Transverse colon (tissue), 3 donors: ENCODE data around the gene GPR15.

Experiments used
- CTCF ChIP-seq, 5 experiments: fragments of 200-600 bp in 3 of 5; fragments of 450-650 bp in 2 of 5; sonication (generic) in 3 of 5; IDR thresholded peaks; 1 replicate in 2 of 5; 2 replicates in 3 of 5; pipeline ENCODE4 v1.5.1; 2016 to 2017; ENCODE audit warnings: antibody characterized with exemption in 5 of 5, inconsistent platforms in 3 of 5, mild to moderate bottlenecking in 2 of 5, moderate library complexity in 1 of 5
- POLR2A ChIP-seq: fragments of 450-650 bp; IDR thresholded peaks from one replicate; pipeline ENCODE4 v1.6.1; 2016; ENCODE audit warnings: antibody characterized with exemption, mild to moderate bottlenecking, moderate library complexity

- TF ChIP-seq POLR2A: no peak
- no peak for TF ChIP-seq CTCF (IDR thresholded peaks at IDR 0.05)
Measured at GRCh38 chr3:98564282-98565005, 32.7 kb downstream of the GPR15 start.
